Kidney glomerular epithelial cell (primary cell): ENCODE measurements around the gene ZNF503.

Experiments
- DNase-seq: peaks from one replicate; lab custom pipeline; 2025; lab: John Stamatoyannopoulos, UW

The ZNF503 gene, protein sequence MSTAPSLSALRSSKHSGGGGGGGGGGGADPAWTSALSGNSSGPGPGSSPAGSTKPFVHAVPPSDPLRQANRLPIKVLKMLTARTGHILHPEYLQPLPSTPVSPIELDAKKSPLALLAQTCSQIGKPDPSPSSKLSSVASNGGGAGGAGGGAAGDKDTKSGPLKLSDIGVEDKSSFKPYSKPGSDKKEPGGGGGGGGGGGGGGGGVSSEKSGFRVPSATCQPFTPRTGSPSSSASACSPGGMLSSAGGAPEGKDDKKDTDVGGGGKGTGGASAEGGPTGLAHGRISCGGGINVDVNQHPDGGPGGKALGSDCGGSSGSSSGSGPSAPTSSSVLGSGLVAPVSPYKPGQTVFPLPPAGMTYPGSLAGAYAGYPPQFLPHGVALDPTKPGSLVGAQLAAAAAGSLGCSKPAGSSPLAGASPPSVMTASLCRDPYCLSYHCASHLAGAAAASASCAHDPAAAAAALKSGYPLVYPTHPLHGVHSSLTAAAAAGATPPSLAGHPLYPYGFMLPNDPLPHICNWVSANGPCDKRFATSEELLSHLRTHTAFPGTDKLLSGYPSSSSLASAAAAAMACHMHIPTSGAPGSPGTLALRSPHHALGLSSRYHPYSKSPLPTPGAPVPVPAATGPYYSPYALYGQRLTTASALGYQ

DNA sequence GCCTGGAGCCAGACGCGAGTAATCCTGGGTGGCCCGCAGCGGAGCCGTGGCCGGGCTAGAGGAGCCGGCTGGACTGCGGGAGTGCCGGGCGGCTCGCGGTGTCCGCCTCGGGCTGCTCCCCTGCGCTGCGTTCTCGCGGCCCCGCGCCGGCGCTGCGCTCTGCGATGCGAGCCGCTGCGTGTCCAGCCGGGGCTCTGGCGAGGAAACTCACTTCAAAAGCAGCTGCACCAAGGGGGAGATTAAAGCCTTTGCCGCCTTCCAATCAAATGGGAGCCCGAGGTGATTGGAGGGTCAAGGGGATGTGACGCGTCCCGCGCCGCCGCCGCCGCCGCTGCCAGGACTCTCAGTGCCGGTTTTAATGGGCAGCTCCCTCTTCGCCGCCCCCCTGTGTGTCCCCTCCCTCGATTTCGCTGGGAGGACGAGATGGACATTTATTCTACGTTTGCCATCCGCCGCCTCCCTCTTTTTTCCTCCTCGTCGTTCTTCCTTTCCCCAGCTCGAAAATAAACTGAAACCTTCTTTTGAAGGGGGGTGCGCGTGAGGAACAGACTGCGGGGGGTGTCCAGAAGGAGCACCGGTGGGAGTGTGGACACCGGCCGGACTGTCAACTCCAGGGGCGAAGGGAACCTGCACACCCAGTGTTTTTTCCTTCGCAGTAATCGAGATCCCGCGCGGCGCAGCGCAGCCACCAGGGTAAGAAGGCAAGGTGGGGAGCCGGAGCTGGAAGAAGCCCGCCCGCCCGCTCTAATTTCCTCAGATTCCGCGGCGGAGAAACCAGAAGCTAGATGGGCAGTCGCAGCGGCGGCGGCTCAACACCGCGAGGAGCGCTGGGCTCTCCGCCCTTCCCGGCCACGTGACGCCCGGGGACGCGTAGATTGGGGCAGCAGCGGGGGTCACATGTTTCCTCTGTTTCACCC, at the start of gene ZNF503:
Gene ZNF503, minus strand, starts transcription at position 196 of the 917 bp plus-strand sequence. CDS start 345 bp downstream, outside the sequence.
- peak; percentile 94 for DNase-seq

DNA sequence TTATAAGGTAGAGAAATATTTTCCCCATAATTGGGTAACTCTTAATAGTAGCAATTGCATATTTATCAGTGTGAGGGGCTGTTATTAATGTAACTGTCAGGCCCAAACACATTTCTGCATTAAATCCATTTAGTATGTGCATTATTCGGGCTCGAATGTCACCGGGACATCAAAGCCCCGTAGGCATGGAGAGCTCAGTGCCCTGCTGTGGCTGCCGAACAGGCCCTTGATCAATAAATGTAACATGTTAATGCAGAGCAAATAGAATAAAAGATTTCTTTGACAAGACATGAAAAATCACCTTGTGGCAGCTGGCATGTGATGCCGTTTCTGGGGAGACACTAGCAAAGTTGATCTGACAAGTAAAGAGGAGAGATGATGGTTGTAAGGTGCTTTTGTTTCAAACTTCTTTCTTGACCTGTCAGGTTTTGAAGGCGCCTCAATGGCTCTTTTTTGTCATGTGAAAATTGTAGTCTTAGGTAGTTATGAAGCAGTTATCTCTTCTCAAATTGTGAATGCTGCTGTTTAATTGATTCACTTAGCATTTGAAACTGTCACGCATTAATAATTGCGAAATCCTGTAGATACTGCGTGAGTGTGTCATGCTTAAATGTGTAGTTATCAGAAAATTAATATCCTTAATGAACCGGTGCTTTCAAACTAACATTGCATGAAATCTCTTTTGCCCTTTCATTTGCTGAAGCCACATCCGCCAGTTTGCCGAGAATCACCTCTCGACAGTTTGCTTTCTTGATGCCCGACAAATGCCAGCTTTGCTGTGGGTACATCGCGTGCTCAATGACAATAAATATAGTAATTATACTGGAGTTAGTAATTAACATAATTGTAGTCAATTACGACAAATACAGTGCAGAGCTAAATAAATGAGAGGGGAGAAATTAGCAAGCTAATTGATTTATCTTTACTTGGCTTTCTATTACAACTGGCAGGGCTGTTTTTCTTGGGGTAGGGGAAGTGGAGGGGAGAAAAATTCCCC, 49.4 kb upstream of the ZNF503 start:
- DNase-seq: no peak

DNA sequence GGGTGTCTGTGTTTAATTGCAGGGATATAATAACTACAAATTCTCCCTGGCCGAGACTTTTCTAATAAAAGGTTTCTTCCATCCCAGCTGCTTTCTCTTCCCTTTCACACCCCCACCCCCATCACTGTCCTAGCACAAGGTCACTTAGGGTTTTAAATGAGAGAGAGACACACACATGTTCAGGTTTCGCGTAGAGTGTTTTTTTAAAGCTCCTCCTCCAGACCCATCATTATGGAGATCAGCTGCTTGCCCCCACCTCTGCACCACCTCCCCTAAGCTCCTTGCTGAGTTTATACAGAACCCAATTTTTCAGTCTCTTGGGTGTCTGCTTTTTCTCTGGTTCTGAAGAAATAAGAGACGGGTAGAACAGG, 48.5 kb upstream of the ZNF503 start:
- no peak for DNase-seq

DNA sequence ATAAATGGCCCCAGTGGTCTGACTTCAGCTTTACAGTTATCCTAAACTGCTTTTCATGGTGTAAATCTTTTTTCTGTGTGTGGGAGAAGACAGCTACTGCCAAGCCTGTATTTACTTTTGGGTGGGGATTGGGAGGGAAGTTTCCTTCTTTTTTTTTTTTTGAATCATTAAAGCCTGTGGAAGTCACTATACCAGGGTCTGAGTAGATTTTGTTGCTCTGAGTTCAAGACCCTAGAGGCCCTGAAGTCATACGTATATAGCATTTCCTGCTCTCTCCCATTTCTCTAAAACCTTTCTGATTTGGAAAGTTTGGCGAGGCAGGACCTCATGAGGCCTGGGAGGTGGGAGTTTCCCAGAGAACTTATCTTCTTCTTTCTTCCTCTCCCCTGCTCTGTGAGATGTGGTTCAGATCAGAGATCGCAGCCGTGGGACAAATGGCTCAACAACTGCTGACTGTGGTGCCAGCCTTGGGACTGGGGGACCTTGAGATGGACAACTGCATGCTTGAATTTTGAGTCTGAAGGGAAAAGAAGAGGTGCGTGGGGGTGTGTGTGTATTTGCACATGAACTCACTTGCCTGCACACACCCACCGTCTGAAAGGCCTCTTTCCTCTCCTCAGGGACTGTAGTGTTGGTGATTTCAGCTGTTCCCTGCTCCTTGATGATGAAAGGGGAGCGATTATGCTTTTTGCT, 48.0 kb upstream of the ZNF503 start:
- DNase-seq: no peak

DNA sequence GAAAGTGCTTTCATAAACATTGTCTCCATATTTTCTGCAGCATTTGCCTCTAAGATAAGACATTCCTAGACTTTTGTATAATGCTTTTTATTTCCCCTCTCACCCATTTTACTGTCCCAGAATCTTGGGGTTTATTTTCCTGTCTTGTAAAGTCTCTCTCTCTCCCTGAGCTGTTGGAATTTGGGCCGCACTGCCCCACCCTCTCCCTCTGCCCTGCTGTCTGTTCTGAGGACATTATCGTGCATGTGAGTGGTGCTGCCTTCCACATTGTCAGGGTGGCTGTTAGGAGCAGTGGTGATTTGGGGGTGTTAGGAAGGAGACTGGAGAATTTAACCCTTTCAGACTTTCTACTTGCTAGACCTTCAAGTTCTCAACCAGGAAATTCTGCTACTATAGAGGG, 46.6 kb upstream of the ZNF503 start:
- no peak for DNase-seq

DNA sequence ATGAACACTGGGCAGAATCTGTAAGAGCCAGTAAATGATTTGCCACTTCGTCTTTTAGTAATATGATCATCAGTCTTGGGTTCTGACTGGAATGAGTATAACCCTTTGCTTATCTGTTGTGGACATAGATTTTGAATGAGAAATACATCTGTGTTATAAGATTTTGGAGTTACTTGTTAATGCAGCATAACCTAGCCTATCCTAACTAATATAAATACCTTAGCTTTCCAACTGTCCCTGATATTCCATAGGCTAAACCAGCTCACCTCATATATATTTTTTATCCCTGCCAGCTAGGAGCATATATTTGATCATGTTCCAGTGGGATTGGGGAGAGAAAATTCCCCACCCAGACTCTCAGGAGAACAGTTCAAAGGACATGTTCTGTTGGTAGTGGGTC, 44.9 kb upstream of the ZNF503 start:
- no peak for DNase-seq

DNA sequence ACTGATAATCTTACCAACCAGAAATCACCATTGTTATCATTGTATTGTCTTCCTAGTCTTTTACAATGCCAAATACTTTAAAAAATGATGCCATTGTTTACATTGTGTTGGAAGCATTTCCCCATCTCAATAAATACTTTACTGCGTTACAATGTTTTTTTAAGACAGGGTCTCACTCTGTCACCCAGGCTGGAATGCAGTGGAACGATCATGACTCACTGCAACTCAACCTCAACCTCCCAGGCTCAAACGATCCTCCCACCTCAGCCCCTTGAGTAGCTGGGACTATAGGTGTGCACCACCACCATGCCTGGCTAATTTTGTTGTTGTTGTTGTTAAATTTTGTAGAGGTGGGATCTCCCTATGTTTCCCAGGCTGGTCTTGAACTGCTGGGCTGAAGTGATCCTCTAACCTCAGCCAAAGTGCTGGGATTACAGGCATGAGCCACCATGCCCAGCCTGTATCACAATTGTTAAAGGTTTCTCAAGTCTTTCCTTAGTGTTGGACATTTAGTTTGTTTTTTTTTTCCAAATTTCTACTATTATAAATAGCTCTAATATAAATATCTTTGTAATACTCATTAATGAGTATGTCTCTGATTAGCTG, 43.3 kb upstream of the ZNF503 start:
- peak; percentile 37 for DNase-seq

DNA sequence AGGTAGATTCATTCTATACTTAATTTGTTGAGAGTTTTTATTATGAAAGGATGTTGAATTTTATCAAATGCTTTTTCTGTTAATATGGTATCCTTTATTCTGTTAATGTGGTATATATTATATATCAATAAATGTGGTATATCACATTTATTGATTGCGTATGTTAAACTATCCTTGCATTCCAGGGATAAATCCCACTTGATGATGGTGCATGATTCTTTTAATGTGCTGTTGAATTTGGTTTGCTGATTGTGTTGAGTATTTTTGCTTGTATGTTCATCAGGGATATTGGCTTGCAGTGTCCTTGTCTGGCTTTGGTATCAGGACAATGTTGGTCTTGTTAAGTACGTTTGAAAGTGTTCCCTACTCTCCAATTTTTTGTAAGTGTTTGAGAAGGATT, 41.8 kb upstream of the ZNF503 start:
- no peak for DNase-seq

DNA sequence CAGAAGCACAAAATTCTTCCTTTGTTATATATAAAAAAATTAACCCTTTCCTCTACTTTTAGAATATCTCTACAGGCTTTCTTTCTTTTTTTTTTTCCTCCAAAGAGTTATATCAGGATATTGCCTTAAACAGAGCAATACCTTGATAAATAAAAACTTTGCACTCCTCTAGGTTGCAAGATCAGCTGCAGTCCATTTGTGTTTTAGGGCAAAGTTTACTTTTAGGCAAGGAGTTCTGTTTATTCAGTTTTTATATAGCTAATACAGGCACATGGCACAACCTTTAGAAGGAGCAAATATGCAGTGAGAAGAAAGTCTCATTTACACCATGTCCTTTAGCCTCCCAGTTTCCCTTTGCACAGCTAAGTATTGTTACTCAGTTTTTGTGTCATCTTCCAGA, 40.1 kb upstream of the ZNF503 start:
- no peak for DNase-seq

DNA sequence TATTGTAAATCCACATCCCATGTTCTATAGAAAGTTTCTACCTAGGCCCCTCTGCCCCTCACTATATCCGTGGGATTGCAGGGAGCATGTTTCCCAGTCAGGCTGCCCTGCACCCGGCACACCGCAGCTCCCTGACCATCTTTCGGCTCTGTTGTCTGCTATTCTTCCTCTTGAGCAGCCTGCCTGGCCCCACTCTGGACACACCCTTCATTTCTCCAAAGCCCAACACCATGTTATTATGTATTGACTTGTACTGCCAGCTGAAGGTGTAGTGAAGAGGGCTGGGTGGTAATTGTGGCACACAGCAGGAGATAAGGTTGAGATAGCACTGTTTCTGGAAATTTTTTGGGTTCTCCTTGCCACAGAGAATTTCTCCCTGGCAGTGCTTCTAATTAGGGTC, 39.6 kb upstream of the ZNF503 start:
- no peak for DNase-seq

DNA sequence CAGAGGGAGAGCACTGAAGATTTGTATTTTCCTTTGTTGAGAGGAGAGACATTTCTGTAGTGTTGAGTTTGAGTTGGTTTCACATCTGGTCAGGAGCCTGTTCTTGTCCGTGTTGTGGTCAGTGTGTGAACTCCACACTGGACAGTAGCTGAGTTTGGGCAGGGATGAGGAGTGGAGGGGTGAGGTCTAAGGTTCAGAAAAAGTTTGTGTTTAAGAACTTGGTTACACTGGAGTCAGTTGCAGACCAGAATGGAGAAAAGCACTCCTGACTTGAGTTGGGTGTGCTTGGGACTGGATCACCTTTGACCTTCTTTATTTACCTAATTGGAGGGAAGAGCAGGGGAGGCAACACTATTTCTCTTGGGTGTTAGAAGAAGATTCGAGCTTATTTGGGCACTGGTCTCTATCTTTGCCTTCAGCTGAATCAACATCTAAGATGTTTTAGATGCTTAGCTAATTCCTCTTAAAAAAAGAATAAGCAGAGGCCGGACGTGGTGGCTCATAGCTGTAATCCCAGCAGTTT, 38.8 kb upstream of the ZNF503 start:
- no peak for DNase-seq

DNA sequence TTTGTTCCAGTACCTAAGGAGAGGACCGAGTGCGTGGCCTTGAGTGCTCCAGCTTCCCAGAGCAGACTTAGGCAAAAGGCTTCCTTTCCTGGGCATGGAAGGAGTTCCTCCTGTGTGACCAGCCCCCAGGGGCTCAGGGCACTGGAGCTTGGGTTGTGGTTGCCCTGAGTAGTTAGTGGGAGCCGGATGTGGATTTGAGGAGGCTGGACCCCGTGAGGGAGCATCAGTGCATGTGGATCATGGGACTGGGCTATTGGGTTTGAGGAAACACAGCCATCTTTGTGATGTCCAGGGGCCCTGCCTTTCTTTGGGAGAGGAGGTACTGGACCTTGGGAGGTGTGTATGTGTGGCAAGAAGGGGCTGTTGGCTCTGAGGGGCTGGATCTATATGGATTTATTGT, 38.2 kb upstream of the ZNF503 start:
- DNase-seq: no peak

DNA sequence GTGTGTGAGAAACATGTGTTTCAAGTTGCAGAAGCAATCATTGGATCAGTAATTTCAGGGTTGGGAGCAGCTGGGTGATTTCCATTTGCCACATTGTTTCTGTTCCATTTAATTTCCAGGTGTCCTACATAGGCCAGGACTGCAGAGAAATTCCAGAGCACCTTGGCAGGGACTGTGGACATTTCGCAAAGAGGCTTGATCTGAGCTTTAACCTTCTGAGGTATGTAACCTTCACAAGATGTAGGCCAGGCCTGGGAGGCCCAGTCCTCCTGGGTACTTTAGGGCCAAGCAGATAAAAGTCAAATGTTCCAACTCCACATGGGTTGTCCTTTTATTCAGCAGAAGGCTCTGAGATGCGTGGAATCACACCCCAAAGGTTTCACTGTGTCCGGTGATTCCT, 36.7 kb upstream of the ZNF503 start:
- DNase-seq: no peak

DNA sequence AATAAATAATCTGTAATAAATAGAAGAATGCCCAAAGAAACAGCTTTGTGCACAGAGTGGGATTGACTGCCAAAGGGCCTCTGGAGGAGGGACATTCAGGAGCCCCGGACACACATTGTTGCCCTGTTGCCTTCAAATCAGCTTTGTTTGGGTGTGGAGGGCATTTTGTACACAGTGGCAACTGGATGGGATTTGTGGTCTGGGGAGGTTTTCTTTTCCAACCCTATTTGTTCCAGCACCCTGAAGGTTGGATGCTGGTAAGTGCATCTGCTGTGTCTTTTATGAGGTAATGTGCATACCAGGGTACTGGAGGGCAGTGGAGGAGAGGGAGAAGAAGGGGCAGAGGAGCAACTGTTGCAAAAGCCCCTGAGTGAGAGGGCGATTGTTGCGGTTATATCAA, 36.1 kb upstream of the ZNF503 start:
- DNase-seq: no peak

DNA sequence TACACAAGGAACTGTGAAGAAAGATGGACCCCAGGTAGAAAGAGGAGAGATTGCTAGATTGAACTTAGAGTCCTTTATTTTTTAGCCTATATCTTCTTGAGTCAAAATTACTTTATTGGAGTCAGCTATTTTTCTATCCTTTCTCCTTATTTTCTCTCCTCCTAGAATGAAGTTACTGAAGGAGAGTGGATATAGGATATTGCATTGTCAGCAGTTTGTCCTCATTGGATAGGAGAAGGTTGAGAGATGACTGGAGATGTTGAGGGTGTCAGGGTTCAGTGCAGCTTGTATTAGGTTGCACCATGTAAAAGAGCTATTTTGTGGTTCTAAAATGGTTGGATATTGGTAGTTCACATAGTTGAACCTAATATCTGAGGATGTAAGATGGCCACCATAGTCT, 35.3 kb upstream of the ZNF503 start:
- DNase-seq: no peak

DNA sequence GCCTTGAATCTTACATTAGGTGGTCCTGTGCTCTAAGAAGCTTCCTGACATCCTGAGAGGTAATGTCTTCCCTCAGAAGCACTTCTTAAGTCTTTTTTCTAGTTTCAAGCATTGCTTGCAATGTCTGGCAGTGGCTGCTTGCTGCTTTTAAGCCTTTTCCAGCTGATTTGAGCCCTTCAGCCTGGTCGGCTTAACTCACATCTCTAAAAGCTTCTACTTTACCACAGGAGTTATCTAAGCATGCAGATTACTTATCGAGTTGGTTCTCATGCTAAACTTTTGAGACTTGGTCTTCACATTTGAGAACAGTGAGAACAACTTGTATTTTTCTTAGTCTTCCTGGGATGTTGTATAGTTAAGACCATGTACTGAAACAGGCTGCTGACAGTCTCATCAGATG, 33.7 kb upstream of the ZNF503 start:
- DNase-seq: no peak

DNA sequence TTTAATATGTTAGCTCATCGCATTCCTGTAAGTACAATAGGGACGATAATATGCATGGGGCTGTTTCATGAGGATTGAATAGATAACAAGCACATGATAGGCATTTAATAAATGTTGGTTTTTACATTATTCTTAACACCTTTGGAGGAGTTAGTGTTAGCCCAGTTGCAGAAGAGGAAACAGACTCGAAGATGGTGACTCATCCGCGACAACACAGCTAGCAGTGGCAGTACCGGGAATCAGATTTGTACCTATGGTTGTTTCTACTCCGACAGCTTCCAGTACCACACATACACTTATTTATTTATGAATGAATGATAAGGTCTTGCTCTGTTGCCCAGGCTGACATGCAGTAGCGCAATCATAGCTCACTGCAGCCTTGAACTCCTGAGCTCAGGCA, 32.7 kb upstream of the ZNF503 start:
- DNase-seq: no peak

DNA sequence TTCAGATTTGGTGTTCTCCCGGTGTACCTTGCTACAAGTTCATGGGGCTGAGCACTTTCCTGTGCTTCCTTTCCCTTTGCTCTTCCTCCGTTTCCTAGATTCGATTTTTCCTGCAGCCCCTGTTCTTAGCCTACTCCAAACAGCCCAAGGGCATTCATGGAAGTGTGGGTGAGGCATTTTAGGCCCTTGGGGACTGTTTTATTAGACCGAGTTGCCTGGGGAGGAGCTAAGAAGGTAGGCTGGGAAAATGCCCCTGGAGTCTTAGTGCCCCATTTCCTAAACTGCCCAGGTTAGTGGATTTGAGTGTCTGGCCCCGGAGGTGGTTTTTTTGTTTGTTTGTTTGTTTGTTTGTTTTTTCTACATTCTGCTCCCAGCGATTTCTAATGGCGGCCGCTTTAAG, 31.7 kb upstream of the ZNF503 start:
- DNase-seq: no peak

DNA sequence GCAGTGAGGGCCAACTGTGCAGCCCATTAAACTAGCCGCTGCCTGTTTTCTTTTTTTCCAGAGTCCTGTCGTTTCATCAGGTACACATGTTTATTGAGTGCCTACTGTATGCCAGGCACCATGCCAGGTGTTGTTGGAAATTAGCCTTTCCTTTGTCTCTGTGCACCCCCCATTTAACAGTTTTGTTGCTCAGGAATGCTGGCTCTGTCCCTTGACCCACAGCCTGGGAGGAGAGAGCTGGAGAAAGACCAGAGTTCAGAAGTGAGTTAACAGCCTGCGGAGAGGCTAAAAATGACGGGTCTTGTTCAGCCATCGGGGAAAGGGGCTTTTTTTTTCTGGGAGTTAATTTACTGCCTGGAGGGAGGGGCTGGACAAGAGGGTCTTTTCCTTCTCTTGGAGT, 31.2 kb upstream of the ZNF503 start:
- no peak for DNase-seq

DNA sequence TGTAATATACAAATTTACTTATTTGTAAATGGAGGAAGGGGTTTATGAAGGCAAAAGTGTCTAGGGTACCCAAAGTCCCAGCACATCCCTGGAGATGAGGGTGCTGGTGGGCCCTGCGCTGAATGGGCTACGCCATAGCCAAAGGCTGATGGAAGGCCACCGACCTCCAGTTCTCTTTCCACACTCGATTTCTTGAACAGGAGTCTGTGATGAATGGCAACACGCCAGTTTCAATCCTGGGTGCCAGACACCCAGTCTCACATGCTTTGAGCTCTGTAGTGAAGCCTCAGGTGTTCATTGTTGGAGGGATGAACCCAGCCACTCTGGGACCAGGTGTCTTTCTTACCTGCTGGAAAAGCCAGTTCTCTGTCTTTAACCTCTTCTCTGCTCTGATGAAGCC, 30.6 kb upstream of the ZNF503 start:
- no peak for DNase-seq
